Osteocyte (in vitro differentiated cells): ENCODE data around the gene CDH13. TPM values are rescaled to one million over a fixed set of nuclear protein-coding genes. Genes with fewer than 3 reads are reported as not detected.

Source experiments
- DNase-seq: peaks from one replicate; pipeline ENCODE4 v3.0.0; 2021; ENCODE audit warnings: mixed read lengths; ENCODE audit not compliant: unreplicated experiment; ENCODE audit errors: extremely low spot score
- H3K27ac Mint-ChIP-seq: one replicate; pipeline ENCODE4 v1.8.0; 2021; ENCODE audit warnings: mild to moderate bottlenecking, mixed read lengths; ENCODE audit not compliant: unreplicated experiment
- H3K27me3 Mint-ChIP-seq: one replicate; pipeline ENCODE4 v1.8.0; 2021; ENCODE audit warnings: mixed read lengths; ENCODE audit not compliant: unreplicated experiment
- H3K36me3 Mint-ChIP-seq: one replicate; pipeline ENCODE4 v1.8.0; 2021; ENCODE audit warnings: mixed read lengths; ENCODE audit not compliant: unreplicated experiment
- H3K4me1 Mint-ChIP-seq: one replicate; pipeline ENCODE4 v1.8.0; 2021; ENCODE audit warnings: mixed read lengths; ENCODE audit not compliant: unreplicated experiment
- H3K4me3 Mint-ChIP-seq: one replicate; pipeline ENCODE4 v1.8.0; 2021; ENCODE audit warnings: mild to moderate bottlenecking, moderate library complexity, mixed read lengths; ENCODE audit not compliant: unreplicated experiment
- H3K9me3 Mint-ChIP-seq: one replicate; pipeline ENCODE4 v1.8.0; 2021; ENCODE audit warnings: mixed read lengths; ENCODE audit not compliant: unreplicated experiment
- CTCF ChIP-seq: fragments of 200-600 bp; sonication (generic); IDR thresholded peaks from 2 replicates; pipeline ENCODE4 v1.5.0; 2021; ENCODE audit warnings: antibody characterized with exemption, mild to moderate bottlenecking, moderate library complexity
- total RNA-seq: library from RNA; stranded (reverse); gene quantifications from 2 replicates; pipeline ENCODE4 v1.2.1, GENCODE V29; 2021

Gene CDH13
- total RNA-seq, 1 donor from 2014 or later: 27.0 TPM

- Mint-ChIP-seq H3K27ac (no peak overlapping the region), H3K36me3 (no peaks in the 10 kb centered on the region), H3K27me3 (no peaks in the 10 kb centered on the region), H3K9me3 (no peaks in the 10 kb centered on the region), H3K4me1 (peaks cover 13% of the 10 kb centered on the region), H3K4me3 (no peak overlapping the region)
- TF ChIP-seq CTCF: no peak
- peak; percentile 23 for DNase-seq
Measured at GRCh38 chr16:83472776-83473501, 846.2 kb downstream of the CDH13 start.

- Mint-ChIP-seq H3K9me3 (no peaks in the 10 kb centered on the region), H3K27ac (no peak overlapping the region), H3K4me1 (peaks cover 13% of the 10 kb centered on the region), H3K4me3 (no peak overlapping the region), H3K36me3 (no peaks in the 10 kb centered on the region), H3K27me3 (no peaks in the 10 kb centered on the region)
- no peak for TF ChIP-seq CTCF
- peak; percentile 8 for DNase-seq
Measured at GRCh38 chr16:83473926-83474650, 847.3 kb downstream of the CDH13 start.

- Mint-ChIP-seq H3K4me1 (peaks cover 12% of the 10 kb centered on the region), H3K36me3 (no peaks in the 10 kb centered on the region), H3K9me3 (no peaks in the 10 kb centered on the region), H3K27me3 (no peaks in the 10 kb centered on the region), H3K27ac (no peak overlapping the region), H3K4me3 (no peak overlapping the region)
- peak; percentile 56 for DNase-seq
- no peak for TF ChIP-seq CTCF
Measured at GRCh38 chr16:83475108-83475507, 848.3 kb downstream of the CDH13 start.

- Mint-ChIP-seq H3K27me3 (no peaks in the 10 kb centered on the region), H3K4me3 (no peak overlapping the region), H3K27ac (no peak overlapping the region), H3K4me1 (no peaks in the 10 kb centered on the region), H3K36me3 (no peaks in the 10 kb centered on the region), H3K9me3 (no peaks in the 10 kb centered on the region)
- no peak for TF ChIP-seq CTCF
- no peak for DNase-seq
Measured at GRCh38 chr16:83481589-83481988, 854.8 kb downstream of the CDH13 start.

GRCh38 chr16:83482545-83483162 is 855.9 kb downstream of the CDH13 start:
- Mint-ChIP-seq H3K27ac (no peak overlapping the region), H3K36me3 (peaks cover 2% of the 10 kb centered on the region), H3K9me3 (no peaks in the 10 kb centered on the region), H3K4me3 (no peak overlapping the region), H3K27me3 (no peaks in the 10 kb centered on the region), H3K4me1 (no peaks in the 10 kb centered on the region)
- TF ChIP-seq CTCF: no peak
- no peak for DNase-seq
